Ishikawa (cell line): ENCODE measurements around the gene GFPT1.

Experiments used
- CEBPB ChIP-seq: IDR thresholded peaks from 2 replicates; pipeline ENCODE4 v1.6.1; 2012
- CREB1 ChIP-seq: IDR thresholded peaks from 2 replicates; pipeline ENCODE4 v1.6.1; 2012; ENCODE audit warnings: low read depth
- EGR1 ChIP-seq: IDR thresholded peaks from 2 replicates; pipeline ENCODE4 v1.6.1; 2012
- EP300 ChIP-seq: IDR thresholded peaks from 2 replicates; pipeline ENCODE4 v1.6.1; 2012; ENCODE audit warnings: borderline replicate concordance
- FOXM1 ChIP-seq: IDR thresholded peaks from 2 replicates; pipeline ENCODE4 v1.6.1; 2012; ENCODE audit warnings: low read depth, borderline replicate concordance
- MAX ChIP-seq: IDR thresholded peaks from 2 replicates; pipeline ENCODE4 v1.6.1; 2012
- NFIC ChIP-seq: IDR thresholded peaks from 2 replicates; pipeline ENCODE4 v1.6.1; 2012
- RAD21 ChIP-seq: IDR thresholded peaks from 2 replicates; pipeline ENCODE4 v1.6.1; 2012; ENCODE audit warnings: low read depth
- REST ChIP-seq: IDR thresholded peaks from 2 replicates; pipeline ENCODE4 v1.6.1; 2012; ENCODE audit warnings: low read depth, mild to moderate bottlenecking
- TAF1 ChIP-seq: IDR thresholded peaks from 2 replicates; pipeline ENCODE4 v1.6.1; 2012; ENCODE audit warnings: low read depth, mild to moderate bottlenecking
- TCF12 ChIP-seq: IDR thresholded peaks from 2 replicates; pipeline ENCODE4 v1.6.1; 2012; ENCODE audit warnings: low read depth
- TEAD4 ChIP-seq: IDR thresholded peaks from 2 replicates; pipeline ENCODE4 v1.6.1; 2012
- USF1 ChIP-seq: IDR thresholded peaks from 2 replicates; pipeline ENCODE4 v1.6.1; 2012
- YY1 ChIP-seq: IDR thresholded peaks from 2 replicates; pipeline ENCODE4 v1.6.1; 2012; ENCODE audit warnings: low read depth
- ZBTB7A ChIP-seq: IDR thresholded peaks from 2 replicates; pipeline ENCODE4 v1.6.1; 2012; ENCODE audit warnings: low read depth

The GFPT1 gene

DNA sequence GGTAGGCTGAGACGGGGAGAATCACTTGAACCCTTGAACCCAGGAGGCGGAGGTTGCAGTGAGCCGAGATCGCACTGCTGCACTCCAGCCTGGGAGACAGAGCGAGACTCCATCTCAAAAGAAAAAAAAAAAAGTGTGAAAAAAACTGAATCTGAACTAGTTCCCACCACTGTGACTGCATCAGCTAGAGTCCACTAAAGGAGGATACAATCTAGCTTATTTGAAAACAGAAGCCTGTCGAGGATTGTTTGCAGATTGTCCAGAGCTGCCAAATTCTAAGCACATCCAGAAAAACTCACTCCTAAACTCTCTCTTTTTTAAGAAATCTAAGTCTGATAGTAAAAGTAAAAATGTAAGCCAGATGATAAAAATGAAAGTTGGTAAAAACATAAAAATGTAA lies 10.6 kb downstream of the GFPT1 start:
- TF ChIP-seq TAF1 (no peak), EGR1 (no peak), MAX (no peak), RAD21 (no peak), CEBPB (no peak), EP300 (no peak), FOXM1 (no peak), REST (no peak), USF1 (no peak), ZBTB7A (no peak), YY1 (no peak)

DNA sequence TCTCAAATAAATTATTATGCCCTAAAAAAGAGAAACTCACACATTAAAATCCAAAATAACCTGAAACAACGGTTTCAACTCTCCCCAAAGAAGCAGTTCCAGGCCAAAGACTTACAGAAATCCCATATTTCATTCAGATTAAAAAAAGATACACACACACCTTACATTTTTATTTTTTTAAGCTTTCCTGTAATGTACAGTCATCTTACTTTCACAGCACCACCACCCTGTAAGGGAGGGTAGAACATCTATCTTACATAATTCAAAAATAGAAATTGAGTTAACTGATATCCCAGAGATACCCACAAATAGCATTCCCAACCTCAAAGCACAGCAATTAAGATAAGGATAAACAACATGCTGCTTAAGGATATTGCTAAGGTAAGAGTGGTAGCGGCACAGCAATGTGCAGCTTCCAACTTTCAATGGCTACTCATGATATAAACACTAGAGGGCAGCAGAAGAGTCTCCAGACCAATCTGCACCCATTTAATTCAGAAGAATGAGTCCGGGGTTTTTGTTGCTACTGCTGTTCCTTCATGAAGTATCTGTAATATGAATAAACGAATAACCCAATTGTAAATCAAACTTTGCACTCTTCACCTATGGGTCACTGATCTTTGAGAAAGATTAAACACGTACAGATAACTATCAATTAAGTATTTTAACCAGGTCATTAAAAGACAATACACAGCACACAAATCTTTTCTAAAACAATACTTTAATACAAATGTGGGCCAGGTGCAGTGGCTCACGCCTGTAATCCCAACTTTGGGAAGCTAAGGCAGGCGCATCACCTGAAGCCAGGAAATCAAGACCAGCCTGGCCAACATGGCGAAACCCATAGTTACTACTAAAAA lies 11.3 kb downstream of the GFPT1 start:
- TF ChIP-seq RAD21 (peak; percentile 33; the same call in 1 of the 2 replicates), EP300 (no peak), TAF1 (no peak), REST (no peak), TCF12 (no peak)

- TF ChIP-seq MAX (no peak), REST (no peak), TCF12 (no peak), CREB1 (no peak), USF1 (no peak), TEAD4 (no peak), FOXM1 (no peak), ZBTB7A (no peak), TAF1 (no peak), RAD21 (no peak), CEBPB (no peak), NFIC (no peak), EP300 (no peak), EGR1 (no peak)
Measured at GRCh38 chr2:69372767-69373166, 14.3 kb downstream of the GFPT1 start.

GRCh38 chr2:69369802-69370201 lies 17.2 kb downstream of the GFPT1 start:
- no peak for TF ChIP-seq TAF1
- TF ChIP-seq YY1, result no peak
- TF ChIP-seq MAX, result no peak
- no peak for TF ChIP-seq CEBPB
- no peak for TF ChIP-seq NFIC
- no peak for TF ChIP-seq REST
- TF ChIP-seq RAD21, result no peak
- no peak for TF ChIP-seq TCF12
- TF ChIP-seq EP300, result no peak
